HG03342 (cell line): ENCODE data around the gene GHITM.

Source experiments
- ATAC-seq: cut with Tn5 transposase; IDR thresholded peaks from one replicate; pipeline ENCODE4 v1.9.1; 2021; ENCODE audit warnings: mild to moderate bottlenecking, moderate library complexity; ENCODE audit not compliant: unreplicated experiment

Gene GHITM

DNA sequence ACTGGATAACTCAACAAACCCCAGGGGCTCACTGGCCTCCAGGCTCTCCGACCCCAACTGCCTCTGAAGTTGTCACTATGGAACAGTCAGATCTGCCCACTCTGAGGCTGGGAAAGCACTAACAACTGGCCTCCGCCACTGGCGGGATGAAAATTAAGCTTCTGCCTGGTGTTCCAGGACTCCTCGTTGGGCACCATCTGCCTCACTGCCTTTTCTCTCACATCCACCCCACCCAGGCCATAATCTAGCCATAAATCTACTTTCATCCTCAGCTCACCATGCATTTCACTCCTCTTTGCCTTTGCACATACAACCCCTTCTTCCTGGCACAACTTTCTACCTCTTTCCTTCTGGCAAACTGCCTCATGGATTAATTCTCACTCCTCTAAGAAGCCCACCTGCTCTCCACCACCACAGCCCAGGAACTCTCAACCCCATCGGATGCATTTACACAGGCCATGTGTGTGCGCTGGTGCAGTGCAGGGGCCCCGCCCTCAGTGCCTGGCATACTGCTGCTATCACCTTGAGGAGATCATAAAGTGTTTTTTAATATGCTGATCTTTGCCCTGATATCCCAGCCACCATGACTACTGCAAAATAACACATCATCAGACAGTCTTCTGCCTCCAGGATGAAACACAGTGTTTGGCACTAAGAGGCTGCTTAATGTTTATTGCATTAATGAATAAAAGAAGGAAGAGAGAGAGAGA is 59.1 kb downstream of the GHITM start:
- ATAC-seq: no peak

DNA sequence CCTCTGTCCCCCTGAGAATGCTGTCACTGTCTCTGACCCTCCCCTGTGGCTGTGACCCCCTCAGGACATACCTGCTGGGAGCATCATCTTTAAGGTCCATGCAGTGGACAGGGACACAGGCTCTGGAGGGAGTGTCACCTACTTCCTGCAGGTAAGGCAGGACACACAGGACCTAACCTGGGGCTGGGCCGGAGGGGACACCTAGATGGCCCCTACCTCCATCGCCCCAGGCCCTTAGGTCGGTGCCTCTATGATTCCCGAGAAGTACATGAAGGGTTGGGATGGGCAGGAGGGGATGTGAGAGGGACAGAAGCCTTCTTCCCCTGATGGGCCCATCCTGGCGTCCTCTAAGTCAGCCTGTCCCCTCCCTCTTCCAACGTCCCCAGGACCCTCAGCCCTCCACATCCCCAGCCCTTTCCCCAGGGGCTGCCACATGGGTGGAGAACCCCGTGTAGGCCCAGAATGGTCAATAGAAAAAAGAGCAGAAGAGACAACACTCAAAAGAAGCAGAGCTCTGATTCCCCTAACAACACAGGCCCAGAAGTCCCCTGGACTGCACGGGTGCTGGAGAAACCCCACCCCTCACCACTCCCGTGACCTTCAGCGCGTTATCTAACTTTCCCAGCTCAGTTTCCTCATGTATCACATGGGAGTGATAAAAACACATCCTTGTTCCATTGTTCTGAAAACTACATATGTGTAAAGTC is 61.4 kb downstream of the GHITM start:
- no peak for ATAC-seq

DNA sequence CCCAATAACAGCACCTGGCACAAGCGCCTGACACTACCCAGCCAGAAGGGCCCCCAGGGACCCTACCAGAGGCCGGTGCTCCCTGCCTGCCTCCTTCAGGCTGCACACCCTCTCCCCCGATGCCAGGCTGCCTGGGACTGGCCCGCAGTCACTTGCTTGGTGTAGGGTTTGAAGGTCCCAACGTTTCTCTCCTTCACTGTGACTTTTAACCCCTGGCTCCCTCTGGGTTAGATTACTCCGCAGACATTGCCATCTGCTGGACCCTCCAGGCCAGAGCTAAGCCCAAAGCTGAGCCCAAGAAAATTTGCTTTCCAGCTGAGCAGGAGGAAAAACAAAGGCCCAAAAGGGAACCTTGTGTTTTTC is 61.9 kb downstream of the GHITM start:
- ATAC-seq: no peak

DNA sequence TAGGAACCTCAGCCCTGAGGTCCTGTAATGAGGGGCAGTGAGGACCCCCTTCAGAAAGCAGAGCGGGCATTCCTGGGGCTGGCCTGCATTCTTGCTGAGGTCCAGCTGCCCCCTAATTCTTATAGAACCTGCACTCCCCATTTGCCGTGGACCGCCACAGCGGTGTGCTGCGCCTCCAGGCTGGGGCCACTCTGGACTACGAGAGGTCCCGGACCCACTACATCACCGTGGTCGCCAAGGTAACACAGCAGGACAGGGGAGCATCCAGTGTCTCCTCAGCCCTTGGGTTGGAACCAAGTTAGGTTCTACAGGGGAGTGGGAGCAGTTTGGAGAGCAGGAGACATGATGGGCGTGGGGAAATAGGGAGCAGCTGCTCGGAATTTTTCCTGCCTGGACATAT is 62.4 kb downstream of the GHITM start:
- ATAC-seq: no peak

DNA sequence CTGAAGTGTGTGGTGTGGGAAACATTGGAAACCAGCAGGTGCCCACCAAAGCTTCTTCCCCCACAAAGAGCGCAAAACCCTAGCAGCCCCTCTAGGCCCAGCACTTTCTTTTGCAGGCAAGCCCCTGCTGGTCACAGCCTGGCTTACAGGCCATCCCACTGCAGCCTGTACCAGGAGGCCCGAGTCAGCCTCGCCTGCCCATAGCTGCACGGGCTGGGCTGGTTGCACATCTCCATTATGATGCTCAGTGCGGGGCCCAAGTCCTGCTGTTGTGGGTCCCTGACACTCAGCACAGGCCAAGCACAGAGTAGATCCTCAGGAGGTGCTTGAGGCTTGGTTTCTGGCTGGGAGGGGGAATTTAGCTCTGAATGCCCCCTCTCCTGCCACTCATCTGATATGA is 63.0 kb downstream of the GHITM start:
- no peak for ATAC-seq
